ENCODE data around the gene CDC42EP2.

DNA sequence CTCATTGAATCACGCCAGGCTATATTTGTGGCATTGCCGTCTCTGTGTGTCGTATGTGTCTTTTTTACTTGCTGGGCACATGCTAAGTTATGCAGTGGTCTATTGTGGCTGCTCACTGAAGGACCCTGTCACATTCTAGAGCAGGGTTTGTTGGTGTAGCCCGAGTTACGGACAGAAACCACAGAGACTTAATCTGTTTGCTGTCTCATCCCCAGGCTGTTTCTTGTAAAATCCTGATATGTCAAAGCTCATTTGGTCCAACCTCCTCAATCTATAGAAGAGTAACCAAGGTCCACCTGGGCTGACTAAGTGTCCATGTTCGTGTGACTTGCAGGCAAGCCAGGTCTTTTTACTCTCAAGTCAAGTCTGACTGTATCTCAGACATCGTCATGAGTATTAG is 24.0 kb downstream of the CDC42EP2 start:
- TF ChIP-seq, protein P1, sequence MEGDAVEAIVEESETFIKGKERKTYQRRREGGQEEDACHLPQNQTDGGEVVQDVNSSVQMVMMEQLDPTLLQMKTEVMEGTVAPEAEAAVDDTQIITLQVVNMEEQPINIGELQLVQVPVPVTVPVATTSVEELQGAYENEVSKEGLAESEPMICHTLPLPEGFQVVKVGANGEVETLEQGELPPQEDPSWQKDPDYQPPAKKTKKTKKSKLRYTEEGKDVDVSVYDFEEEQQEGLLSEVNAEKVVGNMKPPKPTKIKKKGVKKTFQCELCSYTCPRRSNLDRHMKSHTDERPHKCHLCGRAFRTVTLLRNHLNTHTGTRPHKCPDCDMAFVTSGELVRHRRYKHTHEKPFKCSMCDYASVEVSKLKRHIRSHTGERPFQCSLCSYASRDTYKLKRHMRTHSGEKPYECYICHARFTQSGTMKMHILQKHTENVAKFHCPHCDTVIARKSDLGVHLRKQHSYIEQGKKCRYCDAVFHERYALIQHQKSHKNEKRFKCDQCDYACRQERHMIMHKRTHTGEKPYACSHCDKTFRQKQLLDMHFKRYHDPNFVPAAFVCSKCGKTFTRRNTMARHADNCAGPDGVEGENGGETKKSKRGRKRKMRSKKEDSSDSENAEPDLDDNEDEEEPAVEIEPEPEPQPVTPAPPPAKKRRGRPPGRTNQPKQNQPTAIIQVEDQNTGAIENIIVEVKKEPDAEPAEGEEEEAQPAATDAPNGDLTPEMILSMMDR (conservative IDR thresholded peaks at IDR 0.05; ENCODE audit: low read length), result no peak
- TF ChIP-seq EZH2phosphoT487 (IDR thresholded peaks at IDR 0.05; ENCODE audit: borderline replicate concordance, low read depth, low read length), result no peak

Measured in OCI-LY7 (cell line).